ENCODE measurements around the gene INO80. TPM values are rescaled to one million over a fixed set of nuclear protein-coding genes. Genes with fewer than 3 reads are reported as not detected.

INO80 gene
- total and polyA plus RNA-seq, 2 donors (not counting 1 experiment from before 2014, with no cell fraction given): 5.7 to 34.0 TPM

DNA sequence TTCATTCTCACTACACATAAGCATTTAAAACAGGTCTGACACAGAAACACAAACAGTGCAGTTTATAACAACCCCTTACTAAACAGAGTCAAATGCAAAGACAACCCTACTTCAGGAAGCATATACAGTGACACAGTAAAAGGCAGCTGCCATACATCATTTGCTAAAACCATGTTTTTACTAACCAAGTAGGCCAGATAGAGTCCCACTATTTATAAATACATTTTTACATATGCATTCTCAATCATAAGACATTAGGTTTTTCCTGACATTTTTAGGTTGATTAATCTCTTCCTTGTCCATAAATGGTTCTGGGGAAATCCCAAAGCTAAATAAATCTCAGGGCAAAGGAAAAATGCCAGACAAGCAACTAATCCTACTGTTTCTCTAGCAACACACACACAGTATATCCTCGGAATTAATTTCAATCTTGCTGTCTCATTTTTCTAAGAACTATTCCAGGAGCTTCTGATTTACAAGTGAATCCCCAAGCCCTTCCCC lies 123.8 kb downstream of the INO80 start:
- H3K36me3 ChIP-seq (ENCODE audit: control insufficient read depth, insufficient read depth, low read length): peaks cover 4% of the 10 kb centered on the region
- H2AFZ ChIP-seq (ENCODE audit: low read length): no peak overlapping the region
- no peak overlapping the region for H3K27ac ChIP-seq (ENCODE audit: insufficient read depth, low read length)
- no peak overlapping the region for H3K4me3 ChIP-seq (replicated peaks in 1 of 4; ENCODE audit: control extremely low read depth in 1 of 4, insufficient read depth in 1 of 4, low read depth in 3 of 4, low read length in 4 of 4)
- no peak for TF ChIP-seq EZH2 (IDR thresholded peaks at IDR 0.05; ENCODE audit: low read length, missing control alignments)
- TF ChIP-seq, protein P1, sequence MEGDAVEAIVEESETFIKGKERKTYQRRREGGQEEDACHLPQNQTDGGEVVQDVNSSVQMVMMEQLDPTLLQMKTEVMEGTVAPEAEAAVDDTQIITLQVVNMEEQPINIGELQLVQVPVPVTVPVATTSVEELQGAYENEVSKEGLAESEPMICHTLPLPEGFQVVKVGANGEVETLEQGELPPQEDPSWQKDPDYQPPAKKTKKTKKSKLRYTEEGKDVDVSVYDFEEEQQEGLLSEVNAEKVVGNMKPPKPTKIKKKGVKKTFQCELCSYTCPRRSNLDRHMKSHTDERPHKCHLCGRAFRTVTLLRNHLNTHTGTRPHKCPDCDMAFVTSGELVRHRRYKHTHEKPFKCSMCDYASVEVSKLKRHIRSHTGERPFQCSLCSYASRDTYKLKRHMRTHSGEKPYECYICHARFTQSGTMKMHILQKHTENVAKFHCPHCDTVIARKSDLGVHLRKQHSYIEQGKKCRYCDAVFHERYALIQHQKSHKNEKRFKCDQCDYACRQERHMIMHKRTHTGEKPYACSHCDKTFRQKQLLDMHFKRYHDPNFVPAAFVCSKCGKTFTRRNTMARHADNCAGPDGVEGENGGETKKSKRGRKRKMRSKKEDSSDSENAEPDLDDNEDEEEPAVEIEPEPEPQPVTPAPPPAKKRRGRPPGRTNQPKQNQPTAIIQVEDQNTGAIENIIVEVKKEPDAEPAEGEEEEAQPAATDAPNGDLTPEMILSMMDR (conservative IDR thresholded peaks at IDR 0.05 in 1 of 2, IDR thresholded peaks at IDR 0.05 in 1 of 2; ENCODE audit: low read depth in 1 of 2, low read length in 2 of 2): no peak
- peak; percentile 36 to 63 for DNase-seq (ENCODE audit: low read depth in 2 of 2)
- H3K9ac ChIP-seq (ENCODE audit: insufficient read depth, low read length): no peak overlapping the region
- no peaks in the 10 kb centered on the region for H3K9me3 ChIP-seq (ENCODE audit: control insufficient read depth, insufficient read depth, low read depth, low read length)
- no peak overlapping the region for H3K4me2 ChIP-seq (ENCODE audit: extremely low read depth, insufficient read depth, low read length)
- no peaks in the 10 kb centered on the region for H3K27me3 ChIP-seq (ENCODE audit: control insufficient read depth, insufficient read depth, low read length)
- H4K20me1 ChIP-seq (ENCODE audit: control insufficient read depth, extremely low read depth, insufficient read depth, low read length): no peaks in the 10 kb centered on the region
- H3K79me2 ChIP-seq (ENCODE audit: control insufficient read depth, insufficient read depth, low read length): no peaks in the 10 kb centered on the region
- peaks cover 9% of the 10 kb centered on the region for H3K4me1 ChIP-seq (ENCODE audit: control insufficient read depth, extremely low read depth, insufficient read depth, low read length)

DNA sequence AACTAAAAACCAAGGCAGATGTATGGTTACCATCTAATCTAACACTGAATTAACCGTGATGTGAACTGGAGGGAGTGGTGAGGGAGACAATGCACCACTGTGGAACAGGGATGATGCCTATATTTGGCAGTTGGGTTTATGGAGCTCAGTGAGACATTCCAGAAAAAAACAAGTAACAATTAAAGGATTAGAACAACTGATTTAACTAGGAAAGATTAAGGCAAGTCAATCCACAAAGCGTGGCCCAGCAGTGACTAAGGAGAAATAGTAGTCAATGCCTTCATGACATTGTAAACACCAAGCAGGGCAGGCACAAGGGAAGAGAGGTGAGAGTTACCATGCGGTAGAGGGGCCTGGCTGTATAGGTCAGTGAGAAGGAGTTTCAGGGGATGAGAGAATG lies 124.7 kb downstream of the INO80 start:
- Histone ChIP-seq H3K79me2 (ENCODE audit: control insufficient read depth, insufficient read depth, low read length) (no peaks in the 10 kb centered on the region), H3K9me3 (ENCODE audit: control insufficient read depth, insufficient read depth, low read depth, low read length) (no peaks in the 10 kb centered on the region), H3K4me2 (ENCODE audit: extremely low read depth, insufficient read depth, low read length) (no peak overlapping the region), H3K27me3 (ENCODE audit: control insufficient read depth, insufficient read depth, low read length) (no peaks in the 10 kb centered on the region), H3K27ac (ENCODE audit: insufficient read depth, low read length) (no peak overlapping the region), H2AFZ (ENCODE audit: low read length) (no peak overlapping the region), H3K4me1 (ENCODE audit: control insufficient read depth, extremely low read depth, insufficient read depth, low read length) (peaks cover 9% of the 10 kb centered on the region), H3K9ac (ENCODE audit: insufficient read depth, low read length) (no peak overlapping the region), H3K4me3 (replicated peaks in 1 of 4; ENCODE audit: control extremely low read depth in 1 of 4, insufficient read depth in 1 of 4, low read depth in 3 of 4, low read length in 4 of 4) (no peak overlapping the region), H3K36me3 (ENCODE audit: control insufficient read depth, insufficient read depth, low read length) (peaks cover 4% of the 10 kb centered on the region), H4K20me1 (ENCODE audit: control insufficient read depth, extremely low read depth, insufficient read depth, low read length) (no peaks in the 10 kb centered on the region)
- TF ChIP-seq, protein P1 (conservative IDR thresholded peaks at IDR 0.05 in 1 of 2, IDR thresholded peaks at IDR 0.05 in 1 of 2; ENCODE audit: low read depth in 1 of 2, low read length in 2 of 2): no peak
- no peak for DNase-seq (ENCODE audit: low read depth in 2 of 2)

DNA sequence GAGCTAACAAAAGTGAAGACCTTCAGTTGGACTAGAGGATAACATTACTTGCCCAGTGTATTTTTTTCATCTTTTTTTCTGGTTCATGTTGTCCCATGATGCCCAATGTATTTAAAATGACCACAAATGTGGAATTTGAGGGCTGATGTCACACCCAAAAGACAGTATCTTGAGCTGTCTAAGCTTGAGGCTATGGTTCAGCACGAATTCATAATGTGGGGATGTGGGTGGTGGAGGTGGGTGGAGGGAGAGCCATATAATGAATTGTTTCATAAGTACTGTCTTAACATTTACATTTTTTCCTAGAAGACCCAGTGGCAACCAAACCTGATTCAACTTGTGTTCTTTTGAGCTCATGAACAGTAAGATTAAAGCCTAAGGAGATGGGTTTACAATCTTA lies 125.3 kb downstream of the INO80 start:
- no peak overlapping the region for H2AFZ ChIP-seq (ENCODE audit: low read length)
- no peaks in the 10 kb centered on the region for H4K20me1 ChIP-seq (ENCODE audit: control insufficient read depth, extremely low read depth, insufficient read depth, low read length)
- H3K79me2 ChIP-seq (ENCODE audit: control insufficient read depth, insufficient read depth, low read length): no peaks in the 10 kb centered on the region
- DNase-seq (ENCODE audit: low read depth in 2 of 2): no peak
- TF ChIP-seq, protein P1 (conservative IDR thresholded peaks at IDR 0.05 in 1 of 2, IDR thresholded peaks at IDR 0.05 in 1 of 2; ENCODE audit: low read depth in 1 of 2, low read length in 2 of 2): no peak
- TF ChIP-seq EZH2 (IDR thresholded peaks at IDR 0.05; ENCODE audit: low read length, missing control alignments): no peak
- H3K4me2 ChIP-seq (ENCODE audit: extremely low read depth, insufficient read depth, low read length): no peak overlapping the region
- no peaks in the 10 kb centered on the region for H3K9me3 ChIP-seq (ENCODE audit: control insufficient read depth, insufficient read depth, low read depth, low read length)
- no peak overlapping the region for H3K9ac ChIP-seq (ENCODE audit: insufficient read depth, low read length)
- H3K36me3 ChIP-seq (ENCODE audit: control insufficient read depth, insufficient read depth, low read length): peaks cover 2% of the 10 kb centered on the region
- H3K27ac ChIP-seq (ENCODE audit: insufficient read depth, low read length): no peak overlapping the region
- H3K4me1 ChIP-seq (ENCODE audit: control insufficient read depth, extremely low read depth, insufficient read depth, low read length): peaks cover 9% of the 10 kb centered on the region
- no peak overlapping the region for H3K4me3 ChIP-seq (replicated peaks in 1 of 4; ENCODE audit: control extremely low read depth in 1 of 4, insufficient read depth in 1 of 4, low read depth in 3 of 4, low read length in 4 of 4)
- H3K27me3 ChIP-seq (ENCODE audit: control insufficient read depth, insufficient read depth, low read length): no peaks in the 10 kb centered on the region

Measured in fibroblast of lung (primary cell).